DMS153 treated with DMSO at 0.1 percent for 48 hours (cell line): Measurements from ENCODE around the gene RNF146.
A peak's percentile ranks its signal among the peaks of the same experiment; 100 is the strongest.
"Not testable (repeated sequence)": the region's sequence is repeated elsewhere in the genome, so short reads cannot be mapped to it uniquely, and the experiment has no call there.

Experiments used
- DNase-seq: peaks from one replicate; lab custom pipeline; 2025; ENCODE audit not compliant: unreplicated experiment; lab: John Stamatoyannopoulos, UW

The RNF146 gene

GRCh38 chr6:127282184-127282583, 15.5 kb downstream of the RNF146 start:
- DNase-seq: no peak

GRCh38 chr6:127288705-127289104, 22.0 kb downstream of the RNF146 start:
- DNase-seq: no peak

GRCh38 chr6:127289934-127290333, 23.3 kb downstream of the RNF146 start:
- no peak for DNase-seq

GRCh38 chr6:127290391-127291265, 24.0 kb downstream of the RNF146 start:
- no peak for DNase-seq

- no peak for DNase-seq
Observed at GRCh38 chr6:127291495-127291894, 24.8 kb downstream of the RNF146 start.

- DNase-seq: no peak
Observed at GRCh38 chr6:127297502-127298070, 30.9 kb downstream of the RNF146 start.

- no peak for DNase-seq
Observed at GRCh38 chr6:127298475-127298874, 31.8 kb downstream of the RNF146 start.

- no peak for DNase-seq
Observed at GRCh38 chr6:127299522-127300240, 33.0 kb downstream of the RNF146 start.

GRCh38 chr6:127300411-127300810, 33.7 kb downstream of the RNF146 start:
- no peak for DNase-seq

- DNase-seq: no peak
Observed at GRCh38 chr6:127301199-127301700, 34.6 kb downstream of the RNF146 start.

- peak; percentile 59 for DNase-seq
Observed at GRCh38 chr6:127302728-127303660, 36.3 kb downstream of the RNF146 start.

- DNase-seq: no peak
Observed at GRCh38 chr6:127303917-127304316, 37.3 kb downstream of the RNF146 start.

GRCh38 chr6:127305741-127306140, 39.1 kb downstream of the RNF146 start:
- no peak for DNase-seq

GRCh38 chr6:127317388-127318128, 50.9 kb downstream of the RNF146 start:
- DNase-seq: no peak

GRCh38 chr6:127319686-127320085, 53.0 kb downstream of the RNF146 start:
- DNase-seq: no peak

GRCh38 chr6:127328043-127328609, 61.5 kb downstream of the RNF146 start:
- DNase-seq: no peak

GRCh38 chr6:127331256-127331655, 64.6 kb downstream of the RNF146 start:
- not testable (repeated sequence) for DNase-seq

- DNase-seq: no peak
Observed at GRCh38 chr6:127332383-127332961, 65.8 kb downstream of the RNF146 start.
